HL-60/S4 treated with retinoic acid at 250 ng/mL for 4 days and 3 days (cell line): ENCODE measurements around the gene FAM241B.

Experiments used
- in situ Hi-C: fragments of 300-500 bp; cut with MboI; formaldehyde crosslinking; loops from 2 replicates; pipeline ENCODE4 v1.7.0; 2022; ENCODE audit warnings: low sequenced_read_pairs

The FAM241B gene

GRCh38 chr10:69662901-69663300 is 32.9 kb downstream of the FAM241B start:
- in situ Hi-C loops = no loop called here

DNA sequence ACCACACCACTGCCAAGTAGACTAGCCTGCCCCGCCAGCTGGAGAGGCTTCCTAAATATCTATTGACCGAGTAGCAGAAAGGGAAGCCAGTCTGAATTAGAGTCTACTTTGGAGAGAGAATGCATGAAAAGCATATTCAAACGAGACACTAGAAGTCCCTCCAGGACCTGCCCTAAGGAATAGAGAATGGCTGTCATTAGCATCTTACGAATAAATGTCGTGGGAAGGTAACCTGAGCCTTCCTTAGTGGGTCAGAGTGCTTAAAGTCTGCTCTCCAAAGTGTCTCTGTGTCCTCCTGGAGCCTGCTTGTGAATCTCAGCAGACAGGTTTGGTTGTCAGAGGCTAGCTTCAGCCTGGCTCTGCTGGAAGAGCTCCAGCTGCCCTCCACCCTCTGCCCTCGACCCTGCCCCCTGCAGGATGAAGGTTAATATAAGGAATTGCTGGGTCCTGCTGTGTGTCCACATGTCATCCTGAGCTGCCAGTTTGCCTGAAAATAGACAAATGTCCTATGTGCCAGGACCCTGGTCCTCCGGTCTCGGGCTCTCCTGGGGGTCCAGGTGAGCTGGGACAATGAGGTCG is 33.4 kb downstream of the FAM241B start:
- in situ Hi-C loops = no loop called here

GRCh38 chr10:69665474-69666320 is 35.6 kb downstream of the FAM241B start:
- in situ Hi-C loops = no loop called here

GRCh38 chr10:69666756-69667155 is 36.7 kb downstream of the FAM241B start:
- in situ Hi-C loops = no loop called here

- in situ Hi-C loops = no loop called here
These were observed 38.7 kb downstream of the FAM241B start for GRCh38 chr10:69668721-69669120.

- in situ Hi-C loops = no loop called here
These were observed 39.4 kb downstream of the FAM241B start for GRCh38 chr10:69669409-69669808.

DNA sequence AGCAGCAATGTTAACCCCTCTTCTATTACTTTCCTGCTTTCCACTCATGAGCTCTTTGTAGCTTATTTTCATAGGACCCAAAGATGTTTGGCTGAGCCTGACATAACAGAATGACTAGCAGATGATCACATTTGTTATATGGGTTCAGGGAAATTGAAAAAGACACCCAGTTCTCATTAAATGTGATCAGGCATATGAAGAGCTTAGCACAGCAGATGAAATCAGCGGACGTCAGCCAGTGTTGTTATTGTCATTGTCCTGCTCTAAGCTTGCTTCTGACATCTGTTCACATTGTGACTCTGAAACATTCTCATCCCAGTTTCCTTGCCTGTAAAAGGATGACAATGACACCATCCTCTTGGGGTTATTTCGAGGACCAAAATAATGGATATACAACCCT is 43.5 kb downstream of the FAM241B start:
- in situ Hi-C loops = no loop called here

DNA sequence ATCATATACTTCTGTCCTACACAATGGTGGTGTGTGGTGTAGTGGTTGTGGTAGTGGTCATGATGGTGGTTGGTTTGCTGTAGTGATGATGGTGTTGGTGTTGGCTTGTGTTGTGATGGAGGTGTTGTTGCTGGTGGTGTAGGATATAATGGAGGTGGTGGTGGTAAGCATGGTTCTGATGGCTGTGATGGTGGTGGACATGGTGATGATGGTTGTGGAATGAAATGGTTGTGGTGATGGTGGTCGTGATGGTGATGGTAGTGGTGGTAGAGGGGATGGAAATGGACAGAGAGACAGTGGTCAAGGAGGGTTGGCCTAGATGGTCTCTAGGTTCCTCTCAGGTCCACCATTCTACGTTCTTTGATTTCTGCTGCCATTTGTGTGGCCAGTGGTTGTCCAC is 44.7 kb downstream of the FAM241B start:
- in situ Hi-C loops = no loop called here

- in situ Hi-C loops = no loop called here
These were observed 46.3 kb downstream of the FAM241B start for GRCh38 chr10:69676301-69676700.

DNA sequence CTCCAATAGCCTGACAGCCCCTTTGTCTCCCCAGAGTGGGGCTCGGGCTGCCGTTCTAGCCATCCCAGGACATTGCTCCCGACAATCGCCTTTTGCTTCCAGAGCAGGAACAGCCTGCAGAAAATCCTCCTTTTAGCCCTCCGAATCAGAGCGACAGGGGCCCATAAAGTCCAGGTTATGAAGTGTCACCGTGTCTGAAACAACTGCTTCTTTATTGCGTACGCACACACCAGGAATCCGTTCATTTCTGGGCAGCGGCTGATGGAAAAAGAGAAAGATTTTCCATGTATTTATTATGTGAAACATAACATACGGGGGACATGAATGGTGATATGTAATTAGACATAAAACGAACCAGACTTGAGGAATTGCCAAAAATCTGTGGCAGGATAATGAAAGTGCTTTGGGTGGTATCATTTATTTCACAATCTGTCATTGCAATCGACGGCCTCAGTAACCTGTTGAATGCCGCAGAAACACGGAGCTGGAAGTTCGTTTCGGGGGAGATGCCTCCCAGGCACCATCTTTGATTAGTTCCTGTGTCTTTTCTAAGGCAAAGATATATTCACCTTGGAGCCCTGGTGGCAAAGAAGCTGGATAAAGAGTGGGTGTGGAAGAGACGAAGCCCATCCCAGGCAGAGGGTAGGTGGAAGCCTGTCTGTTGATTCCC is 48.1 kb downstream of the FAM241B start:
- in situ Hi-C loops = no loop called here

- in situ Hi-C loops = no loop called here
These were observed 49.7 kb downstream of the FAM241B start for GRCh38 chr10:69679736-69680135.

DNA sequence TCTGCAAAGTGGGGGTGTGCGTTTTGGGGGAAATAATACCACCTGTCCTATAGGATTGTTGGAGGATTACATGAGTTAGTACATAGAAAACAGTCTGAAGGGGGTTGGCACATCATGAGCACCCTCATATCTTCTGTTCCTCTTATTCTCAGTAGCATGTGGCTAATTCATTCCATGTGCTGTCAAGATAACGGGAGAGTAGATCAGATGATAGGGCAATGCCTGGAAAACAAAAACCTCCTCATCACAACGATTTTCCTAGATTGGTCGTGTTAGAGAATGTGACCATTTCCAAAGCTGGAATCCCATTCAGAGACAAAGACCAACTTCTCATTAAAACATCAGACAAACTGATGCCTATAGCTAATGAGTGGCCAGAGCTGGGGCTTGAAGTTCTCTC is 50.6 kb downstream of the FAM241B start:
- in situ Hi-C loops = no loop called here

DNA sequence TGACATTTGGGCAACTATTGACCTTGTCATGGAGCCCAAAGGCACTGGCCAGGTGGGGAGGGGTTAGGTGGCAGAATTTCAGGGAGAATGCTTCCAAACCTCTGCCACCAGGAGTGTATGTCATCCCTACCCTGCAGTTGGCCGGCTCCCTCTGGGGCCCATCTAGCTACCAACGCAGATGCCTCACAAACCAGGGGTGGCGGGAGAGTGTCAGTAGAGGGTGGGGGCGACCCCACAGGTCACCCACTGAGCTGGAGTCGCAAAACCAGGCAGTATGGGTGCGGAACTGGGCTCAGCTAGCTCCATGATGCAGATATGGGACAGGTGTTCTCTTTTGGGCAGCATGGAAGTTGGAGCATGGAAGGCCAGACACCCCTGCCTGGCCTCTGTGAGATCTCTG is 51.4 kb downstream of the FAM241B start:
- in situ Hi-C loops = no loop called here

GRCh38 chr10:69682955-69683474 is 53.0 kb downstream of the FAM241B start:
- in situ Hi-C loops = no loop called here
